Urinary bladder (tissue), 4 donors: ENCODE results near the gene DENND4C. TPM values are rescaled to one million over a fixed set of nuclear protein-coding genes. Genes with fewer than 3 reads are reported as not detected.
"Not testable (repeated sequence)": the region's sequence is repeated elsewhere in the genome, so short reads cannot be mapped to it uniquely, and the experiment has no call there.

ENCODE experiments used
- DNase-seq: peaks from one replicate; pipeline ENCODE4 v3.0.0-alpha.2; 2015; ENCODE audit errors: extremely low spot score
- H3K27ac ChIP-seq: one replicate; pipeline ENCODE4 v1.5.1; 2013; ENCODE audit warnings: low read depth, mild to moderate bottlenecking, moderate library complexity
- H3K36me3 ChIP-seq: one replicate; pipeline ENCODE4 v1.6.1; 2013; ENCODE audit warnings: mild to moderate bottlenecking, moderate library complexity; ENCODE audit not compliant: insufficient read depth
- H3K4me1 ChIP-seq: one replicate; pipeline ENCODE4 v1.6.1; 2013; ENCODE audit warnings: mild to moderate bottlenecking, moderate library complexity; ENCODE audit not compliant: insufficient read depth
- H3K4me3 ChIP-seq: one replicate; pipeline ENCODE4 v1.5.1; 2013; ENCODE audit warnings: low read depth, low read length
- WGBS: extraction: QIAGEN DNeasy Blood & Tissue Kit; methylation state at CpG from one replicate; pipeline ENCODE4 v1.1.7; 2013; 5-methylcytosine and 5-hydroxymethylcytosine counted together
- polyA plus RNA-seq: library from polyadenylated mRNA; stranded (reverse); fragments of 200-250 nt; gene quantifications from one replicate; pipeline ENCODE4 v1.2.3, GENCODE V29; 2013
- total RNA-seq: library from RNA; depleted of rRNA; stranded (reverse); fragments of >200 nt; gene quantifications from one replicate; pipeline ENCODE4 v1.2.3, GENCODE V29; 2014
- donor health status: healthy with polysubstance abuse.
- donor health status: healthy.

Gene DENND4C
- total and polyA plus RNA-seq, 2 donors, result 27.7 to 196 TPM

DNA sequence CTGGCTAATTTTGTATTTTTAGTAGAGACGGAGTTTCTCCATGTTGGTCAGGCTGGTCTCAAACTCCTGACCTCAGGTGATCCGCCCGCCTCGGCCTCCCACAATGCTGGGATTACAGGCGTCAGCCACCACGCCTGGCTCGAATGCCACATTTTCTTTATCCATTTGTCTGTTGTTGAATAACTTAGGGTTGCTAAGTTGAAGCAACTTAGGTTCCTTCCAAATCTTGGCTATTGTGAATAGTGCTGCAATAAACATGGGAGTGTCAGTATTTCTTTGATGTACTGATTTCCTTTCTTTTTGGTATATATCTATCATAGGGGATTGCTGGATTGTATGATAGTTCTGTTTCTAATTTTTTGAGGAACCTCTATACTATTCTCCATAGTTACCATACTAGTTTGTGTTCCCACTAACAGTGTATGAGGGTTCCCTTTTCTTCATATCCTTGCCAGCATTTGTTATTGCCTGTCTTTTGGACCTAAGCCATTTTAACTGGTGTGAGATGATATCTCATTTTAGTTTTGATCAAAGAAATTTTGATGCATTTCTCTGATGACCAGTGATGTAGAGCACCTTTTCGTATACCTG lies 29.3 kb downstream of the DENND4C start:
- WGBS, result 96% methylated on average over 8 of the region's 8 CpGs

GRCh38 chr9:19265602-19266001 lies 35.1 kb downstream of the DENND4C start:
- H3K4me3 ChIP-seq, H3K27ac ChIP-seq: not testable (repeated sequence)
- 96% methylated on average over 4 of the region's 4 CpGs for WGBS

More for the DNA sequence above, 29.3 kb downstream of the DENND4C start:
- H3K4me1 ChIP-seq, DNase-seq, H3K4me3 ChIP-seq, H3K36me3 ChIP-seq, H3K27ac ChIP-seq: not testable (repeated sequence)

DNA sequence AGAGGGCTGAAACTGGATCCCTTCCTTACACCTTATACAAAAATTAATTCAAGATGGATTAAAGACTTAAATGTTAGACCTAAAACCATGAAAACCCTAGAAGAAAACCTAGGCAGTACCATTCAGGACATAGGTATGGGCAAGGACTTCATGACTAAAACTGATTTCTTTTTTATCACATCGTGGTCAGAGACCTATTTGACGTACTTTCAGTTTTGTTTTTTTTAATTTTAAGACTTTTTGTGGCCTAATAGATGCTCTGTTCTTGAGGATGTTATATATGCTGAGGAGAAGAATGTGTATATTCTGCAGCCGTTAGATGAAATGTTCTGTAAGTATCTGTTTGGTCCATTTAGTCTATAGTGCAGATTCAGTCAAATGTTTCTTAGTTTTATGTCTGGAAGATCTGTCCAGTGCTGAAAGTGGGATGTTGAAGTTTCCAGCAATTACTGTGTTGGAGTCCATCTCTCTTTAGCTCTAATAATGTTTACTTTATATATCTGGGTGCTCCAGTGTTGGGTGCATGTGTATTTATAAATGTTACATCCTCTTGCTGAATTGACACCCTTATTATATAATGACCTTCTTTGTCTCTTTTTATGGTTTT lies 36.4 kb downstream of the DENND4C start:
- not testable (repeated sequence) for DNase-seq, H3K4me1 ChIP-seq, H3K36me3 ChIP-seq, H3K4me3 ChIP-seq, H3K27ac ChIP-seq
- 79% methylated on average over 3 of the region's 3 CpGs for WGBS

More at GRCh38 chr9:19265602-19266001, 35.1 kb downstream of the DENND4C start:
- not testable (repeated sequence) for H3K36me3 ChIP-seq, DNase-seq, H3K4me1 ChIP-seq

- no peaks in the 10 kb centered on the region for H3K4me1 ChIP-seq
- WGBS, result 93% methylated on average over 1 of the region's 1 CpG
- DNase-seq, result no peak
- H3K36me3 ChIP-seq, result peaks cover 1% of the 10 kb centered on the region
- no peak overlapping the region for H3K27ac ChIP-seq
- H3K4me3 ChIP-seq, result no peak overlapping the region
These were observed 39.1 kb downstream of the DENND4C start for GRCh38 chr9:19269582-19269981.

DNA sequence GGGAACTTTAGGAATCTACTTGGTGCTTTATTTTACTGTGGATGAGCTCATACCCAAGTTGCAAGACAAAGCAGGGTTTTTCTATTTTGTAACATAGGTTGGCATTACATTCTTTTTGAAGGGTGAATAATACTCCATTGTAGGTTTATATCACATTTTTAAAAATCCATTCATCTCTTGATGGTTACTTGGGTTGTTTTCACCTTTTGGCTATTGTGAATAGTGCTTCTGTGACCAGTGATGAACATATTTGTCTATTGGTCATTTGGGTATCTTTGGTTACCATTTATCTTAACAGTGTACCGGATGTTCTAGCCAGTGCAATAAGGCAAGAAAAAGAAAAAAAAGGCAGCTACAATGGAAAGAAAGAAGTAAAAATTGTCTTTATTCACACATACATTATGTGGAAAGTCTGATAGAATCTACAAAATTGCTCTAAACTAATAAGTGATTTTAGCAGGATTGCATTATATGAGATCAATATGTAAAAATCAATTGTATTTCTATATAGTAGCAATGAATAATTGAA lies 40.0 kb downstream of the DENND4C start:
- no peak overlapping the region for H3K4me3 ChIP-seq
- no peak overlapping the region for H3K27ac ChIP-seq
- no peak for DNase-seq
- WGBS, result 97% methylated on average over 1 of the region's 1 CpG
- H3K36me3 ChIP-seq, result peaks cover 1% of the 10 kb centered on the region
- H3K4me1 ChIP-seq, result no peaks in the 10 kb centered on the region

DNA sequence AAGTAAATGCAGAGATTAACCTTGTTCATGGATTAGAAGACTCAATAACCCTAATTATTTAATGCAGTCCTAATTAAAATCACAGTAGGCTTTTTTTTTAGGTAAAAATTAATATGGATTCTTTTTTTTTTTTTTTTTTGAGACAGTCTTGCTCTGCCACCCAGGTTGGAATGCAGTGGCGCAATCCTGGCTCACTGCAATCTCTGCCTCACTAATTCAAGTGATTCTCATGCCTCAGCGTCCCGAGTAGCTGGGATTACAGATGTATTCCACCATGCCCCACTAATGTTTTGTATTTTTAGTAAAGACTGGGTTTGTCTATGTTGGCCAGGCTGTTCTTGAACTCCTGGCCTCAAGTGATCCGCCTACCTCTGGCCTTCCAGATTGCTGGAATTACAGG lies 40.6 kb downstream of the DENND4C start:
- 97% methylated on average over 4 of the region's 4 CpGs for WGBS
- Histone ChIP-seq H3K4me1 (no peaks in the 10 kb centered on the region), H3K4me3 (no peak overlapping the region), H3K36me3 (peaks cover 1% of the 10 kb centered on the region), H3K27ac (no peak overlapping the region)
- no peak for DNase-seq

- Histone ChIP-seq H3K4me3 (no peak overlapping the region), H3K27ac (no peak overlapping the region), H3K36me3 (no peaks in the 10 kb centered on the region), H3K4me1 (no peaks in the 10 kb centered on the region)
- DNase-seq, result no peak
These were observed 51.3 kb downstream of the DENND4C start for GRCh38 chr9:19281801-19282200.

GRCh38 chr9:19283072-19283710 lies 52.7 kb downstream of the DENND4C start:
- Histone ChIP-seq H3K4me3 (no peak overlapping the region), H3K27ac (no peak overlapping the region), H3K36me3 (no peaks in the 10 kb centered on the region), H3K4me1 (no peaks in the 10 kb centered on the region)
- no peak for DNase-seq
- 96% methylated on average over 5 of the region's 5 CpGs for WGBS

DNA sequence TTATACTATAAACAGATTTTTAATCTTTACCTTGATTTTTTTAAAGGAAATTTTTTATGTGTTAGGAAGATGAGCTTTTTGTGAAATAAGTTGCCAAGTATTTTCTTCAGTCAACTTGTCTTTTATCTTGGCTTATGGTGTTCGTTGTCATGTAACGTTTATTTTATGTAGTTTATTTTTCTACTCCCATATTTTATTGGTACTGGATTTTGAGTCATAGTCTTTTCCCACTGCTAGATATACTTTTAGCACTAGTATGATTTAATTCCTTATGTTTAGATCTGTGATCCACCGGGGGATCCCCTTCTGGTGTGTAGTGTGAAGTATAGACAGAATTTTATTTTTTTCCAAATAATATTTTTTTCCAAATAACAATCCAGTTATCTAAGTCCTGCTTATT lies 54.2 kb downstream of the DENND4C start:
- Histone ChIP-seq H3K4me3 (no peak overlapping the region), H3K27ac (no peak overlapping the region), H3K36me3 (no peaks in the 10 kb centered on the region), H3K4me1 (no peaks in the 10 kb centered on the region)
- DNase-seq, result no peak
- 41% methylated on average over 3 of the region's 3 CpGs for WGBS

- no peak for DNase-seq
- no peak overlapping the region for H3K4me3 ChIP-seq
- no peaks in the 10 kb centered on the region for H3K4me1 ChIP-seq
- peaks cover 3% of the 10 kb centered on the region for H3K36me3 ChIP-seq
- no peak overlapping the region for H3K27ac ChIP-seq
- 39% methylated on average over 5 of the region's 5 CpGs for WGBS
These were observed 56.2 kb downstream of the DENND4C start for GRCh38 chr9:19286634-19287188.

DNA sequence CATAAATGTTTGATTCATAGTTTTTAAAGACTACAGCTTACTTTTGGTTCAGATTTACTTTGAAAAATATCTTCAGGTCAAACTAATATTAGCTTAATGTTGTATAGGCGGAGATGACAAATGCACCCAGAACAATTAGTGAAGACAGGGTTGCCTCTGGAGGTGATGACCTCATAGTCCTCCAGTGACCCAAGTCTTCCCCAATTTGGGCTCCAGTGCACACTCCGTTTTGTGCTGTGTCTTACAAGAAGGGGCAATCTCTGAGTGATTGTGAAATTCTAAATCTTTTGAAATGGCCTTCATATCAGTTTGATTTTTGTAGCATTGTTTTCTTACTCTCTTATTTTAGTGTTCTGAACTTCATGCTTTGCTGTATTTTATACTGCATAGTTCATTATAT lies 57.6 kb downstream of the DENND4C start:
- 88% methylated on average over 2 of the region's 2 CpGs for WGBS
- DNase-seq, result no peak
- Histone ChIP-seq H3K27ac (no peak overlapping the region), H3K4me1 (no peaks in the 10 kb centered on the region), H3K4me3 (no peak overlapping the region), H3K36me3 (peaks cover 3% of the 10 kb centered on the region)

GRCh38 chr9:19290103-19290502 lies 59.6 kb downstream of the DENND4C start:
- no peak for DNase-seq
- H3K27ac ChIP-seq, result no peak overlapping the region
- no peaks in the 10 kb centered on the region for H3K4me1 ChIP-seq
- peaks cover 3% of the 10 kb centered on the region for H3K36me3 ChIP-seq
- no peak overlapping the region for H3K4me3 ChIP-seq

GRCh38 chr9:19294219-19294618 lies 63.7 kb downstream of the DENND4C start:
- no peak for DNase-seq
- 94% methylated on average over 4 of the region's 4 CpGs for WGBS
- H3K4me1 ChIP-seq, result no peaks in the 10 kb centered on the region
- no peak overlapping the region for H3K4me3 ChIP-seq
- peaks cover 3% of the 10 kb centered on the region for H3K36me3 ChIP-seq
- H3K27ac ChIP-seq, result no peak overlapping the region

DNA sequence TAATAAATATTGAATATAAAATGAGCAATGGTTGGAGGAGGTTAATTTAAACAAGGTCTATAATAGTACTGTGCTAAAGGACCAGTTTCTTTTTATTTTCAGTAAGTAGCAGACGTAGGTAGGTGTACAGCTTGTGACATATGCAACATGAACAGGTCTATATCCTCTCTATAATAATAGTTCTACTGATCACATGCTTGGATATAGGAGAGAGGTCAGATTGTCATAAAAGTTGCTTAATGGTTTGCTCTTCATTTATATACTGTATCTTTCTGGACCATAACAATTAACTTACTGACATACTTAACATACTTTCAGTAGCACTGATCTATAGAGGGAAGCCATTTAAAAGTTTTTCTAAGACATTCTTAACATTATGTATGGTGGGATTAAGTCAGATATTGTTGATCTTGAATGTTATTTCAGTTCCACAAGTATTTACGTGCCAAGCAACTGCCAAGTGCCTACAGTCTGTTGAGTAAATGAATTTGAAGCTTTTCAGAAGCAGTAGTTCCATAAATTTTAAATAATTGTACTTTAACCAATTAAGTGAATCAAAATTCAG lies 68.0 kb downstream of the DENND4C start:
- Histone ChIP-seq H3K36me3 (peaks cover 4% of the 10 kb centered on the region), H3K27ac (no peak overlapping the region), H3K4me1 (no peaks in the 10 kb centered on the region), H3K4me3 (no peak overlapping the region)
- WGBS, result 92% methylated on average over 2 of the region's 2 CpGs
- DNase-seq, result no peak
